Measurements from ENCODE around the gene ZNF451.

Gene ZNF451

DNA sequence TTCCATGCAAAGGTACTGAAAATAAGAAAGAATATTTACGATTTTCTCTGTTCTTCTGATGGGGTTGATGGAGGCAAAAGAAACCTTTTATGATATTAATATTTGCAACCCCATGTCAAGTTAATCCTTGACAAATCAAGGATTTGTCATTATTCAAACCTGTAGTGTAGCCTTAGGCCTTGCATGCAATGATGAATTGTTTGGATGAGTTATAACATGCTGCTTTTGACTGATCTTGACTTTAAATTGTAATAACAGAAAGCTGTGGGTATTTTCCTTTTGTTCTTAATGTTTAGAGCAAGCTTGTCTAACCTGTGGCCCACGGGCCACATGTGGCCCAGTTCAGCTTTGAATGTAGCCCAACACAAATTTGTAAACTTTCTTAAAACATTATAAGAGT, 69.1 kb downstream of the ZNF451 start:
- no peak for DNase-seq (ENCODE audit: low read depth in 3 of 3)

DNA sequence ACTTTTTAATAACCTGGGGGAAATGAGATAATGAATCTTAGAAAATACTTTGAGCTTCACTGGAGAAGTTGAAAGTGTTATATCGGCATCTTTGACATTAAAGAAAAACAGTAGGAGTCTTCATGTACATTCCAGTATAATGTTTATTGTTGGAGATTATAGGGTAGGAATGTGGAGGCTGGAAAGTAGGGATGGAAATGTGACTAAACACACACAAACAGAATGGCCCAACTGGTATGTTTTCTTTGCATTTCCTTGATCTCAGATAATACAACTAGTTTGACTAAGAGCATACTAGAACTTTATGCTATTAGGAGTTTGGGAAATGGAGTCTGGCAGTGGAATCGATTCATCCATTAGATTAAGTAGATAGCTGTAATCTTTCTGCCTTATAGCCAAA, 72.0 kb downstream of the ZNF451 start:
- DNase-seq (ENCODE audit: low read depth in 3 of 3): no peak

GRCh38 chr6:57162516-57162915, 72.5 kb downstream of the ZNF451 start:
- DNase-seq (ENCODE audit: low read depth in 3 of 3): no peak

- no peak for DNase-seq (ENCODE audit: low read depth in 3 of 3)
These were observed 74.0 kb downstream of the ZNF451 start for GRCh38 chr6:57163956-57164355.

DNA sequence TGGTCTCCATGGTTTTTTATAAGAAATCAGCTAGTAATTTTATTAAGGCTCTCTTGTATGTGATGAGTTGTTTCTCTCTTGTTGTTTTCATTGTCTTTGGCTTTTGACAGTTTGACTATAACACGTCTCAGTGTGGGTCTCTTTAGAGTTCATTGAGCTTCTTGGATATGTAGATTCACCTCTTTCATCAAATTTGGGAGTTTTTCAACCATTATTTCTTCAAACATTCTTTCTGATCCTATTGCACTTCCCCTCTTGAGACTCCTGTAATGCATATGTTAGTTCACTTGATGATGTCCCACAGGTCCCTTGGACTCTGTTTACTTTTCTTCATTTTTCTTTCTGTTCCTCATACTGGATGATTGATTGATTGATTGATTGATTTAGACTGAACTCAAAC, 75.1 kb downstream of the ZNF451 start:
- DNase-seq (ENCODE audit: low read depth in 3 of 3): no peak

GRCh38 chr6:57172136-57173055, 82.4 kb downstream of the ZNF451 start, which contains the start of gene BAG2:
BAG2 (plus strand) TSS chr6:57172326; CDS start chr6:57172698, 372 bp downstream.
- peak; percentile 83 to 91 (median 88) for DNase-seq (ENCODE audit: low read depth in 3 of 3)

DNA sequence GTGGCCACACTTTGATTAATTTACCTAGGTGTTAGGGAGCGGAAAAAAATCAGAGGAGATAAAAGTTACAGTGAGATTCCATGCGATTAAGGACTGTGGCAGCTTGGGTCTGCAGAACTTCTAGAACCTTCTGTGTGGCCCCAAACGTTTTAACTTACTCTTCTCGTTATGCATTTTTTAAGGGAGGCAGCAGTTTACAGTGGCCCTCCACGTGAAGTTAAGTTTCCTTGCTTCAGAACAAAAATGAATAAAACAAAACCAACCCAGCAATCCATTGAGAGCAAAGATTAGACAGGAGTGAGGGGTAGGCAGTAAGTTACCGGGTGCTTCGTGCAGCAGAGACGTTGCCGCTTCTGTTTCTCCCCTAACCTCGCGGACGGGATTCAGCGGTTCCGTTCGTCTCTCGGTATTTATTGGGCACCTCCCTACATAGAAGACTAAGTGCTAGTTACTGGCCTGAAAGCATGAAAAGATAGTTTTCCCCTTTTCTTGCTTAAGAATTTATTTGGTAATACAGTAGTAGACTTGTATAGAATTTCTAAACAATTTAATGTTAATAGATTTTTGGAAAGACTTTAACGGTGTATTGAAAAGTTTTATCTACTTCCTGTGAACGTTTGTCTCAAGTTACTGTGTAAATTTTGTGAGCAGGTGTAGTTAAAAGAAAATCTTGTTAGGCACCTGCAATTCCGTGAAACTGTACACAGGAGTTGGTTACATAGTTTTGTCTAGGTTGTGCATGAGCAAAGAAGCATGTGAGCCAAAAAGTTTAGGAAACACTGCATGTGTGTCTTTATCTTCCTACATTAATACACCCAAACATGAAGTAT, 83.3 kb downstream of the ZNF451 start:
- peak in 2 of 3 donors; percentile 11 for DNase-seq (ENCODE audit: low read depth in 3 of 3)

DNA sequence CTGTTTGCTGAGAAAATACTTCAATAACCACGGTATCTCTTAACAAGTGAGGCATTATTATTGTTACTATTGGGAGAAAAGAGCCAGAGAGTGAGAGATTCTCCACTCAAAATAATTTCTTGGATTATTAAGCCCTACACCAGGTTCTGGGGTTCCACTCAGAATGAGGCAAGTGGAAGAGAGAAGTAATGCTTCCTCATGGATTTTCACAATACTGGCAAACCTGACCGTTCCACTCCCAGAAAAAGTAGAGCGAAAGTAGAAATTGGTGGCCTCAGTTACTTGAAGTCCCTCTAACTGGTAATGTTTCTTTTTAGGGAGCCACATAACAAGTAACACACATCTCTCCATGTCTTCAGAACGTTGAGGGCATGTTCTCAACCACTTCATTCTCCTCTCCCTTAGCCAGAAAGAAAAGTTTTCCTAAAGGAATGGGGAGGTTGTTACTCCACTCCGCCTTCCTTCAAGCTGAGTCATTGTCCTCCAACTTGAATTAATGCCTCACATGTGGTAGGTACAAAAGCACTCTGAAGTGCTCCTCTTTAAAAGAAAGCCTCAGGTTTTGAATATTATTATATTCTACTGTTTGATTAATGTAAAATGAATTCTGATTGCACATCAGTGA, 84.0 kb downstream of the ZNF451 start:
- DNase-seq (ENCODE audit: low read depth in 3 of 3): no peak

GRCh38 chr6:57174511-57174907, 84.5 kb downstream of the ZNF451 start:
- no peak for DNase-seq (ENCODE audit: low read depth in 3 of 3)

DNA sequence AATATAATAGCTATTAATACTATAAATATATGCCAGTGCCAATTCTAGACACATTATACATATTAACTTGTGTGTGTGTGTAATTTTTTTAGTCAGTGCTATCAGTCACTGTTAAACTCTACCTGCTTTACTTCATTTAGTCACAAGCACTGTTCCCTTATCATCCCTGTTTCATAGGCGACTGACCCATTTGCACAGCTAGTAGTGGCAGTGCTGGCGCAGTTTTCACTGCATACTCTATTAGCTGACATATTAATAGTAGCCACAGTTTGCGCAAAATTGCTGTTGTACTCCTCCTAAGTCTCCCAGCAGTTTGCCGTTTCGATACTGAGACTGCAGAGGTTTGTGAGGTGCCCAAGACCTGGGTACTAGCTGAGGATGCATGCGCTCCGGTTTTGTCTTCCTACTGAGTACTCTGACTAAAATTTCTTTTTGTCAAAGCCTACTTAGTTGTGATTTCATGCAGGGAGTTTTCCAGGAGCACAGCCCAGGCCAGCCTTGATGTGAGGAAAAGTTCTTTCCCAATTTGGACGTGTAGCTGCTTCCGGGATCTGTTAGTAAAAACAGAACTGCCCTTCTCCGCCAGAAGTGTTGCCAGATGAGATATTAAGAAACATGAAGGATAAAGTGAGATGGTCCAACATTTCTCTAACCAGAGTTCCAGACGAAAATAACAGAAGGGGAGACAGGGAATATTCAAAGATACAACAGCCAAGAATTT, 87.7 kb downstream of the ZNF451 start:
- DNase-seq (ENCODE audit: low read depth in 3 of 3): no peak

DNA sequence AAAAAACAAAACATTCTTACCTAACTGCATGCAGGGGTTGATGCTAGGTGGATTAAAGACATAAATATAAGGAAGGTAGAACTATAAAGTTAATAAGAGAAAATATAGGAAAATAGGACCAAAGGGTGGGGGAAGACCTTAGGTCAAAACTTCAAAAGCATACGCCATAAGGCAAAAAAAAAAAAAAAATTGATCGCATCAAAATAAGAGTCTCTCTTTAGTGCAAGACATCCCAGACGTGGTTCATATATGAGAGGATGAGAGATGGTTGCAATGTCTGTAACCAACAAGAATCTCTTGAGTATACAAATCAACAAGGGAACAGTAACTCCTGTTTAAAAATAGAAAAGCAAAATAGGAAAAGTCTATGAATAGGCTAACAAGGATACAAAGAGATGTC, 90.6 kb downstream of the ZNF451 start:
- no peak for DNase-seq (ENCODE audit: low read depth in 3 of 3)

DNA sequence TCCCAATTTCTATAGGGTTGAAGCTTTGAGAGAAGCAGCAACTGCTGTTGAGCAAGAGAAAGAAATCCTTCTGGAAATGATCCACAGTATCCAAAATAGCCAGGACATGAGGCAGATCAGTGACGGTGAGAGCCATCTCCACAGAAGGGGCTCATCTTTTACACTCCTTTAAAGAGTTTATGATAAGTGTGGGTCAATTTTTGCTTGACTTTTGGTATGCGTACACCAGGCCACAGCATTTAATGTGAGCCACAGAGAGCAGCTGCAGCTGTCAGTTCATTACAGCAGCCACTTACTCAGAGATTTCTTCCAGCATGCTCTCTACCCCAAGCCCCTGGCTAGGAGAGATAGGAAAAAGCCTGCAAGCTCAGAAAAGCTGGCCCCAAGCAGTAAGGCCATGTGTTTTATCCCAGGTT, 92.0 kb downstream of the ZNF451 start:
- DNase-seq (ENCODE audit: low read depth in 3 of 3): no peak

DNA sequence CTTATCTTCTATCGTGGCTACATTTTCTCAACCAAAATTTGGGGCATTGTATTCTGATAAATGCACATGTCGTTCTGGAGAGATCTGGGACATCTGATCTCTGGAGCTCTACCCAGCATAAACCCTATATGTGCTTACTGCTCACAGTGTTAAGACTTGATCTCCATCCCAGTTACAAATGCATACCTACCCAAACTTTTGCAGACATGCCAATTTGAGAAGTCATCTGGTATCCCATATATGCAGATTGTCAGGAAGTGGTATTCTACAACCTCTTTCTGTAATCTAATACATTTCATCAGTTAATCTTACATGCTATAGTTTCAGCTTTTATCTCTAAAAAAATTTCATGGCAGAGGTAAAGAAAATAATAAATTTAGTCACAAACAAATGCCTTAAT, 93.3 kb downstream of the ZNF451 start:
- no peak for DNase-seq (ENCODE audit: low read depth in 3 of 3)

DNA sequence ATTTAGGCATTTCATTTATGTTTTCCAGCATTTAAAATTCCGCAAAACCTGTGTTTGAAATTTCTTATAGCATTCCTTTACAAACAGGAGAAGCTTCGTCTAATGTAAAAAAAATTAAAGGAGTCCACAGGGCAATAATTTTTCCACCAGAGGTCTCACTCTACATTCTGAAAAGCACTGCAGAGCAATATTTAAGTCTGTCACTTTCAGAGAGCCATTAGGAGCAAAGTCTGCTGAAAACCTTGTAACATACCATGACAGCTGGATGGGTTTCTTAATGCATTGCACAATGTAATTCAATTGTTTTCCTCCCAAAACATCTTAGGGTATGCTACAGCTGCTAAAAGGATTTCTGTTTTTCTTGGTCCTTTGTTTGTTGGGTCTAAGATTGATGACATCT, 100.2 kb downstream of the ZNF451 start:
- DNase-seq (ENCODE audit: low read depth in 3 of 3): no peak

DNA sequence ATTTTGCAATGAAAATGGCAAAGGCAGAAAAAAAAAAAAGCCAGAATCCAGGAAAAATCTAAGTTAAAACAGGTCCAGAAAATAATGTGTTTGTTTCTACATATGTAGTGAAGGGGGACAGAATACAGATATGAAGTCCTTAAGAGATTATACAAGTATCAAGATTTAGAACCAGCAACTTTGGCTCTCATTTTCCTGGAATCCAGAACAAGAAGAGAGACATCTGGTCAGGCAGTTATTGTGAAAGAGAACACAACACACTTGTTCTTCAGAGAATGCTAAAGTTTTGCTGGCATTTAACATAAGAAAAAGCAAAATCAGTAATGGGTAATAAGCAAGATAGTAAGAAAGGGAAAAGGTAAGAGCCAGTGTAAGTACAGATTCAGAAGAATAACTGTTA, 103.2 kb downstream of the ZNF451 start:
- no peak for DNase-seq (ENCODE audit: low read depth in 3 of 3)

DNA sequence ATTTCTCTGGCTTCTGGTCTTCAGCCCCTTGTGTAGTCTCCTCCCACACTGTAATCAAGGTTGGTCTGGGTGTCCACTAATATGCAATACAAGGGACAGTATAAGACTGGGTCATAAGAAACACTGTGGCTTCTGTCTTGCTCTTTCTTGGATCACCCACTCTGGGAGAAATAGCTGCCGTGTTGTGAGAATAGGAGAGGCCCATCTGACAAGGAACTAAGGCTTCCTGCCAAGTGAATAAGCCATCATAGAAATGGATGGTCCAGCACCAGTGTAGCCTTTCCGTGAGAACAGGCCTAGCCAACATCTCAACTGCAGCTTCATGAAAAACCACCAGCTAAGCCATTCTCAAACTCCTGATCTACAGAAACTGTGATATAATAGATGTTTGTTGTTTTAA, 105.5 kb downstream of the ZNF451 start:
- no peak for DNase-seq (ENCODE audit: low read depth in 3 of 3)

DNA sequence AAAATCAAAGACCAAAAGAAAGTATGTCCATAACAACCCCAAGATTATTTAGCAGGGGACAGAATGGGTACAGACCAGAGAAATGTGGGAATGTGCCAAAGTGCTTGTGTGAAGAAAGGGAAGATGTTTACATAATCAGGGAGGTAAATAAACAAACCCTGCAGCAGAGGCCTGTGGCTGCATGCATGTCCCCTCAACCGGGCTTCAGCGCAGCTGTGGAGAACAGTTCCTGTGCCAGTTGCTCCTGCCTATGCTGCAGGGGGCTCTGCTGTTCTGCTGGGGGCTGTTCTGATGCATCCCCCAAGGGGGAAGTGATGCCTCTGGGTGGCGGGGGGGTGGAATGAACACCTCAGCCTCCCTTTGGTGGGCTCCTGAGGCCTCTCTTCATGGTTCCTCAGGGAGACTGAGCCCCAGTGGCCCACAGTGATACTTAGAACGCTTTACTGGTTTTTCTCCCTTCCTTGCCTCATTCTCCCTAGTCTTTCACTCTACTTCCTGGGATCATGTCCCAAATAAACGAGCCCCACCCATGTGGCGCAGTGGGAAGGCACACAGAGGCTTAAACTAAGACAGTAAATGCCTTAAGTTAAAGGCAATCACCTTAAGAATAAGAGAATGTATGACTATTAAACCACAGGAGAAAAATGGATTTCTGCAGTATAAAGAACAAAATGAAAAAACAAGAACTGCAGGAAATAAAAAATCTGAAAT, 109.1 kb downstream of the ZNF451 start:
- no peak for DNase-seq (ENCODE audit: low read depth in 3 of 3)

GRCh38 chr6:57201718-57202117, 111.7 kb downstream of the ZNF451 start:
- no peak for DNase-seq (ENCODE audit: low read depth in 3 of 3)

DNA sequence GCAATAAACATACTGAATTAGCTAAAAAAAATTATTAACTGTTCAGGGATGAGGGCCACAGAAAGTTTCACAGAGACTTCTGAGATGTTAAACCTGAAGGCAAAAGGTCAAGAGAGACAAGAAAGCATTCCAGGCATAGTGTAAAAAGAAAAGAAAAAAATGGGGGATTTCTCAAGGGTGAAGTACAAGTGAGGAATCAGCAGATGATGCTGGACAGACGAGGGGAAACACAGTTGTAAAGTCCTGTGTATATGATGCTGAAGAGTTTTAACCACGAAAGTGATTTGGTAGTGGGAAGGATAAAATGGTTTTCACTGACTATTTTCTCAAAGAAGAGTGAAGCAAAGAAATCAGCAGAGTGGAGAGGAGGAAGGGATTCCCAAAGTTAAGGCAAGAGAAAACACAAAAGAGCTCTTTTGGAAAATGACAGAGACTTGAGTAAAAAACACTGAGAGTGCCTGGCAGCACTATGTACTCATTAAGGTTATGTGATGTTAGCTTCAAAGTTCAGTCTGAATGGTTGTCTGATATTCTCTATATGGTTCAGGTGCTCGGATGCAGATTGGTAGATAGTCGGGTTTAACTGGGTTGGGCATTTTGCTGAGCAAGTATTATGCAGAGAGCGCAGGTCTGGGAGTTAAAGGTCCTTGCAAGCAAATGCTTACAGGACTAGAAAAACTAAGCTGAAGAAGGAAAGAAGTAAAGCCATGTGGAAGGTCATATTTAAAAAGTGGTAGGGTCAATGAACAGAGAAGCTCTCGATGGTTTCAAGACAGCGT, 115.8 kb downstream of the ZNF451 start:
- no peak for DNase-seq (ENCODE audit: low read depth in 3 of 3)

- DNase-seq (ENCODE audit: low read depth in 3 of 3): no peak
These were observed 117.2 kb downstream of the ZNF451 start for GRCh38 chr6:57207141-57207540.
